OCI-LY1 (cell line): ENCODE data around the gene VOPP1.

ENCODE experiments used
- H2AFZ ChIP-seq: fragments of 200-600 bp; sonication (generic), shearing (Covaris generic); 2 replicates; pipeline ENCODE4 v1.6.0; 2014; ENCODE audit warnings: antibody characterized with exemption, mild to moderate bottlenecking, low read length
- H3F3A ChIP-seq: fragments of 200-600 bp; sonication (generic), shearing (Covaris generic); 2 replicates; pipeline ENCODE4 v1.6.0; 2014; ENCODE audit warnings: mild to moderate bottlenecking, antibody characterized with exemption, low read length, moderate library complexity; ENCODE audit not compliant: insufficient read depth
- H3K27ac ChIP-seq: fragments of 200-600 bp; sonication (generic); 2 replicates; pipeline ENCODE4 v1.5.1; 2014; ENCODE audit warnings: low read length, mixed run types, mild to moderate bottlenecking, low read depth; ENCODE audit not compliant: poor library complexity, severe bottlenecking
- H3K27me3 ChIP-seq: fragments of 200-600 bp; sonication (generic); 2 replicates; pipeline ENCODE4 v1.6.0; 2014; ENCODE audit warnings: antibody characterized with exemption, mild to moderate bottlenecking, low read length, moderate library complexity; ENCODE audit not compliant: insufficient read depth
- H3K36me3 ChIP-seq: fragments of 200-600 bp; sonication (generic); 2 replicates; pipeline ENCODE4 v1.6.1; 2014; ENCODE audit warnings: mild to moderate bottlenecking, antibody characterized with exemption, low read length, moderate library complexity, mixed read lengths; ENCODE audit not compliant: insufficient read depth
- H3K4me1 ChIP-seq: fragments of 200-600 bp; sonication (generic); 2 replicates; pipeline ENCODE4 v1.5.1; 2014; ENCODE audit warnings: mild to moderate bottlenecking, low read length, moderate library complexity; ENCODE audit not compliant: insufficient read depth, severe bottlenecking
- H3K4me2 ChIP-seq: fragments of 200-600 bp; sonication (generic), shearing (Covaris generic); 2 replicates; pipeline ENCODE4 v1.6.1; 2014; ENCODE audit warnings: low read length
- H3K4me3 ChIP-seq: fragments of 200-600 bp; sonication (generic); 2 replicates; pipeline ENCODE4 v1.5.1; 2014; ENCODE audit warnings: low read length, low read depth, mild to moderate bottlenecking, mixed read lengths; ENCODE audit not compliant: poor library complexity, severe bottlenecking
- H3K79me2 ChIP-seq: fragments of 200-600 bp; shearing (Covaris generic); 2 replicates; pipeline ENCODE4 v1.6.1; 2016; ENCODE audit warnings: mixed run types, low read length, mixed read lengths; ENCODE audit not compliant: insufficient read depth
- H3K9ac ChIP-seq: fragments of 200-600 bp; sonication (generic), shearing (Covaris generic); 2 replicates; pipeline ENCODE4 v1.6.1; 2014; ENCODE audit warnings: mild to moderate bottlenecking, low read length, mixed read lengths
- H3K9me2 ChIP-seq: fragments of 200-600 bp; sonication (generic), shearing (Covaris generic); 2 replicates; pipeline ENCODE4 v1.6.1; 2014; ENCODE audit warnings: low read depth, mild to moderate bottlenecking, low read length, mixed read lengths
- H3K9me3 ChIP-seq: fragments of 200-600 bp; shearing (Covaris generic); 2 replicates; pipeline ENCODE4 v1.6.1; 2014; ENCODE audit warnings: low read length, mixed read lengths
- H4K20me1 ChIP-seq: fragments of 200-600 bp; sonication (generic), shearing (Covaris generic); 2 replicates; pipeline ENCODE4 v1.6.0; 2016; ENCODE audit warnings: mild to moderate bottlenecking, low read length; ENCODE audit not compliant: insufficient read depth
- EZH2 ChIP-seq: fragments of 200-600 bp; sonication (generic), shearing (Covaris generic); IDR thresholded peaks from 2 replicates; pipeline ENCODE4 v1.8.0; 2017; ENCODE audit warnings: borderline replicate concordance, mixed run types, mild to moderate bottlenecking, antibody characterized with exemption, low read length, moderate library complexity, mixed read lengths
- TF ChIP-seq, protein P1 (sequence below): fragments of 200-600 bp; sonication (generic), shearing (Covaris generic); IDR thresholded peaks from 2 replicates; pipeline ENCODE4 v1.5.1; 2017; ENCODE audit warnings: mild to moderate bottlenecking, antibody characterized with exemption, low read length, moderate library complexity, mixed read lengths

Gene VOPP1

GRCh38 chr7:55484241-55484640 lies 88.1 kb downstream of the VOPP1 start:
- Histone ChIP-seq H3K27me3 (no peaks in the 10 kb centered on the region), H3K79me2 (no peaks in the 10 kb centered on the region), H3K9ac (no peak overlapping the region), H3K36me3 (peaks cover 94% of the 10 kb centered on the region), H3K4me1 (no peaks in the 10 kb centered on the region), H3K9me2 (no peaks in the 10 kb centered on the region), H3K4me2 (no peak overlapping the region), H3K9me3 (no peaks in the 10 kb centered on the region), H3F3A (no peaks in the 10 kb centered on the region), H3K27ac (no peak overlapping the region), H2AFZ (no peak overlapping the region), H4K20me1 (no peaks in the 10 kb centered on the region), H3K4me3 (no peak overlapping the region)
- TF ChIP-seq EZH2, result no peak

- Histone ChIP-seq H3K36me3 (peaks cover 91% of the 10 kb centered on the region), H3F3A (no peaks in the 10 kb centered on the region), H3K4me1 (no peaks in the 10 kb centered on the region)
Observed at GRCh38 chr7:55483046-55483445, 89.3 kb downstream of the VOPP1 start.

GRCh38 chr7:55481155-55481554 lies 91.1 kb downstream of the VOPP1 start:
- H3K27ac ChIP-seq, result no peak overlapping the region
- peaks cover 88% of the 10 kb centered on the region for H3K36me3 ChIP-seq
- H3K79me2 ChIP-seq, result no peaks in the 10 kb centered on the region
- no peak for TF ChIP-seq EZH2
- TF ChIP-seq, protein P1, sequence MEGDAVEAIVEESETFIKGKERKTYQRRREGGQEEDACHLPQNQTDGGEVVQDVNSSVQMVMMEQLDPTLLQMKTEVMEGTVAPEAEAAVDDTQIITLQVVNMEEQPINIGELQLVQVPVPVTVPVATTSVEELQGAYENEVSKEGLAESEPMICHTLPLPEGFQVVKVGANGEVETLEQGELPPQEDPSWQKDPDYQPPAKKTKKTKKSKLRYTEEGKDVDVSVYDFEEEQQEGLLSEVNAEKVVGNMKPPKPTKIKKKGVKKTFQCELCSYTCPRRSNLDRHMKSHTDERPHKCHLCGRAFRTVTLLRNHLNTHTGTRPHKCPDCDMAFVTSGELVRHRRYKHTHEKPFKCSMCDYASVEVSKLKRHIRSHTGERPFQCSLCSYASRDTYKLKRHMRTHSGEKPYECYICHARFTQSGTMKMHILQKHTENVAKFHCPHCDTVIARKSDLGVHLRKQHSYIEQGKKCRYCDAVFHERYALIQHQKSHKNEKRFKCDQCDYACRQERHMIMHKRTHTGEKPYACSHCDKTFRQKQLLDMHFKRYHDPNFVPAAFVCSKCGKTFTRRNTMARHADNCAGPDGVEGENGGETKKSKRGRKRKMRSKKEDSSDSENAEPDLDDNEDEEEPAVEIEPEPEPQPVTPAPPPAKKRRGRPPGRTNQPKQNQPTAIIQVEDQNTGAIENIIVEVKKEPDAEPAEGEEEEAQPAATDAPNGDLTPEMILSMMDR, result no peak
- H3F3A ChIP-seq, result no peaks in the 10 kb centered on the region
- no peak overlapping the region for H2AFZ ChIP-seq
- no peaks in the 10 kb centered on the region for H3K9me3 ChIP-seq
- H3K4me1 ChIP-seq, result no peaks in the 10 kb centered on the region
- no peaks in the 10 kb centered on the region for H3K27me3 ChIP-seq
- H3K9ac ChIP-seq, result no peak overlapping the region
- no peaks in the 10 kb centered on the region for H4K20me1 ChIP-seq
- no peak overlapping the region for H3K4me2 ChIP-seq
- no peak overlapping the region for H3K4me3 ChIP-seq
- no peaks in the 10 kb centered on the region for H3K9me2 ChIP-seq

More at GRCh38 chr7:55483046-55483445, 89.3 kb downstream of the VOPP1 start:
- Histone ChIP-seq H3K9me3 (no peaks in the 10 kb centered on the region), H3K27me3 (no peaks in the 10 kb centered on the region), H3K79me2 (no peaks in the 10 kb centered on the region), H3K9ac (no peak overlapping the region), H3K4me2 (no peak overlapping the region), H3K4me3 (no peak overlapping the region), H2AFZ (no peak overlapping the region), H3K9me2 (no peaks in the 10 kb centered on the region), H3K27ac (no peak overlapping the region), H4K20me1 (no peaks in the 10 kb centered on the region)
- TF ChIP-seq EZH2, result no peak
- TF ChIP-seq, protein P1, result no peak

- Histone ChIP-seq H3K36me3 (peaks cover 81% of the 10 kb centered on the region), H3K27me3 (no peaks in the 10 kb centered on the region), H3K9me2 (no peaks in the 10 kb centered on the region), H3F3A (no peaks in the 10 kb centered on the region), H3K4me1 (no peaks in the 10 kb centered on the region), H3K4me3 (no peak overlapping the region), H3K79me2 (no peaks in the 10 kb centered on the region), H3K4me2 (no peak overlapping the region), H3K27ac (no peak overlapping the region), H2AFZ (no peak overlapping the region), H3K9ac (no peak overlapping the region), H4K20me1 (no peaks in the 10 kb centered on the region), H3K9me3 (no peaks in the 10 kb centered on the region)
- TF ChIP-seq EZH2, result no peak
- TF ChIP-seq, protein P1, result no peak
Observed at GRCh38 chr7:55478700-55479099, 93.6 kb downstream of the VOPP1 start.
